WTC11 (cell line): Measurements from ENCODE around the gene C9. TPM values are rescaled to one million over a fixed set of nuclear protein-coding genes. Genes with fewer than 3 reads are reported as not detected.

Experiments used
- ATAC-seq: fragments of 200-7000 bp; cut with Tn5 transposase; 2 replicates; pipeline ENCODE4 v1.10.0; 2021; ENCODE audit warnings: mild to moderate bottlenecking, moderate library complexity
- CTCF ChIA-PET: fragments of 300-600 bp; sonication (Branson Sonifier 250); formaldehyde crosslinking; loops from one replicate; lab custom pipeline; 2021; ENCODE audit warnings: antibody characterized with exemption; lab: Charles Lee
- POLR2A ChIA-PET: fragments of 350-600 bp; sonication (Branson Sonifier 250); formaldehyde crosslinking; loops from one replicate; lab custom pipeline; 2021; ENCODE audit warnings: antibody characterized with exemption; lab: Charles Lee
- DNase-seq: peaks from one replicate; pipeline ENCODE4 v3.0.0; 2021; ENCODE audit warnings: low spot score
- H3K27ac Mint-ChIP-seq: 2 replicates; pipeline ENCODE4 v1.8.0; 2021; ENCODE audit warnings: mixed read lengths
- H3K27me3 Mint-ChIP-seq: 2 replicates; pipeline ENCODE4 v1.8.0; 2021; ENCODE audit warnings: low read depth, mild to moderate bottlenecking, moderate library complexity, mixed read lengths
- H3K36me3 Mint-ChIP-seq: 2 replicates; pipeline ENCODE4 v1.8.0; 2021; ENCODE audit warnings: mixed read lengths
- H3K4me1 Mint-ChIP-seq: 2 replicates; pipeline ENCODE4 v1.8.0; 2022; ENCODE audit warnings: mixed read lengths
- H3K4me3 Mint-ChIP-seq: 2 replicates; pipeline ENCODE4 v1.8.0; 2021; ENCODE audit warnings: mild to moderate bottlenecking, moderate library complexity, mixed read lengths
- H3K9me3 Mint-ChIP-seq: 2 replicates; pipeline ENCODE4 v1.8.0; 2021; ENCODE audit warnings: mixed read lengths
- AFF4 ChIP-seq: sonication (generic); formaldehyde crosslinking; IDR thresholded peaks from 2 replicates; pipeline ENCODE4 v1.8.1; 2023; ENCODE audit warnings: mild to moderate bottlenecking, missing genetic modification reagents, borderline replicate concordance
- ARID4B ChIP-seq: sonication (generic); formaldehyde crosslinking; IDR thresholded peaks from 2 replicates; pipeline ENCODE4 v1.8.0; 2023; ENCODE audit warnings: missing genetic modification reagents, mild to moderate bottlenecking, borderline replicate concordance
- ATF3 ChIP-seq: sonication (generic); formaldehyde crosslinking; conservative IDR thresholded peaks from 2 replicates; pipeline ENCODE4 v1.8.1; 2022; ENCODE audit warnings: mild to moderate bottlenecking, missing genetic modification reagents
- CDX4 ChIP-seq: fragments of 250-450 bp; sonication (Bioruptor Pico); IDR thresholded peaks from 2 replicates; pipeline ENCODE4 v1.9.0; 2021; ENCODE audit warnings: moderate library complexity, mild to moderate bottlenecking, inconsistent platforms, borderline replicate concordance
- E2F4 ChIP-seq: sonication (generic); formaldehyde crosslinking; IDR thresholded peaks from 2 replicates; pipeline ENCODE4 v1.8.1; 2022; ENCODE audit warnings: low read depth, mild to moderate bottlenecking, moderate library complexity, missing genetic modification reagents, borderline replicate concordance
- FOXP4 ChIP-seq: sonication (generic); formaldehyde crosslinking; IDR thresholded peaks from 2 replicates; pipeline ENCODE4 v1.8.0; 2022; ENCODE audit warnings: mild to moderate bottlenecking, missing genetic modification reagents
- HMGA2 ChIP-seq: fragments of 250-450 bp; sonication (Bioruptor Pico); IDR thresholded peaks from 2 replicates; pipeline ENCODE4 v1.4.0; 2021; ENCODE audit warnings: mild to moderate bottlenecking, moderate library complexity
- MAX ChIP-seq: sonication (generic); formaldehyde crosslinking; IDR thresholded peaks from 2 replicates; pipeline ENCODE4 v1.8.0; 2022; ENCODE audit warnings: mild to moderate bottlenecking, missing genetic modification reagents
- NFATC4 ChIP-seq: fragments of 250-450 bp; sonication (Bioruptor Pico); IDR thresholded peaks from 2 replicates; pipeline ENCODE4 v1.9.0; 2021; ENCODE audit warnings: mild to moderate bottlenecking
- NR2C2 ChIP-seq: sonication (generic); formaldehyde crosslinking; IDR thresholded peaks from 2 replicates; pipeline ENCODE4 v1.8.0; 2022; ENCODE audit warnings: mild to moderate bottlenecking, missing genetic modification reagents
- PRRX2 ChIP-seq: fragments of 250-450 bp; sonication (Bioruptor Pico); IDR thresholded peaks from 2 replicates; pipeline ENCODE4 v1.8.0; 2021; ENCODE audit warnings: mild to moderate bottlenecking
- TCF7 ChIP-seq: sonication (generic); formaldehyde crosslinking; IDR thresholded peaks from 2 replicates; pipeline ENCODE4 v1.8.0; 2022; ENCODE audit warnings: mild to moderate bottlenecking, low read depth, missing genetic modification reagents, moderate library complexity
- TEAD4 ChIP-seq: sonication (generic); formaldehyde crosslinking; IDR thresholded peaks from 2 replicates; pipeline ENCODE4 v1.8.0; 2022; ENCODE audit warnings: mild to moderate bottlenecking, missing genetic modification reagents
- TP53 ChIP-seq: sonication (generic); formaldehyde crosslinking; IDR thresholded peaks from 2 replicates; pipeline ENCODE4 v1.8.1; 2023; ENCODE audit warnings: mild to moderate bottlenecking, missing genetic modification reagents
- USF1 ChIP-seq: sonication (generic); formaldehyde crosslinking; IDR thresholded peaks from 2 replicates; pipeline ENCODE4 v1.8.0; 2022; ENCODE audit warnings: mild to moderate bottlenecking, missing genetic modification reagents
- ZBTB21 ChIP-seq: sonication (generic); formaldehyde crosslinking; IDR thresholded peaks from 2 replicates; pipeline ENCODE4 v1.8.1; 2023; ENCODE audit warnings: mild to moderate bottlenecking, missing genetic modification reagents, borderline replicate concordance
- ZNF121 ChIP-seq: sonication (generic); formaldehyde crosslinking; IDR thresholded peaks from 2 replicates; pipeline ENCODE4 v1.8.0; 2023; ENCODE audit warnings: missing genetic modification reagents
- total RNA-seq: library from RNA; stranded (reverse); gene quantifications from 3 replicates; pipeline ENCODE4 v1.2.3, GENCODE V29; 2021

Gene C9
- total RNA-seq, 1 experiment from 2014 or later: 0.07 TPM

- Mint-ChIP-seq H3K36me3 (peaks cover 22% of the 10 kb centered on the region), H3K27me3 (peaks cover 14% of the 10 kb centered on the region), H3K4me3 (no peak overlapping the region), H3K4me1 (peaks cover 11% of the 10 kb centered on the region), H3K27ac (no peak overlapping the region), H3K9me3 (peaks cover 56% of the 10 kb centered on the region)
- POLR2A ChIA-PET: no interaction called here
- TF ChIP-seq PRRX2 (CRISPR knock-in tag) (no peak), TCF7 (CRISPR knock-in tag) (no peak), ZNF121 (no peak), ZBTB21 (CRISPR knock-in tag) (no peak), FOXP4 (CRISPR knock-in tag) (no peak), ARID4B (CRISPR knock-in tag) (no peak), AFF4 (CRISPR knock-in tag) (no peak), NFATC4 (CRISPR knock-in tag) (no peak), NR2C2 (CRISPR knock-in tag) (no peak), CDX4 (CRISPR knock-in tag) (no peak), TP53 (CRISPR knock-in tag) (no peak), ATF3 (CRISPR knock-in tag) (no peak)
- DNase-seq: no peak
- ATAC-seq: no peak
- CTCF ChIA-PET: no interaction called here
Observed at GRCh38 chr5:39352170-39352569, 12.1 kb downstream of the C9 start.

GRCh38 chr5:39349484-39349883 is 14.8 kb downstream of the C9 start:
- ChIA-PET POLR2A (no interaction called here), CTCF (no interaction called here)
- ATAC-seq: no peak
- Mint-ChIP-seq H3K4me1 (no peaks in the 10 kb centered on the region), H3K36me3 (peaks cover 27% of the 10 kb centered on the region), H3K27me3 (peaks cover 5% of the 10 kb centered on the region), H3K9me3 (peaks cover 58% of the 10 kb centered on the region), H3K4me3 (no peak overlapping the region), H3K27ac (no peak overlapping the region)
- DNase-seq: no peak
- no peak for TF ChIP-seq E2F4
- no peak for TF ChIP-seq HMGA2 (CRISPR knock-in tag)
- no peak for TF ChIP-seq TEAD4 (CRISPR knock-in tag)
- no peak for TF ChIP-seq MAX (CRISPR knock-in tag)
- TF ChIP-seq USF1 (CRISPR knock-in tag): no peak
